ENCODE measurements around the gene SIPA1L3.
A peak's percentile ranks its signal among the peaks of the same experiment; 100 is the strongest.

The SIPA1L3 gene

GRCh38 chr19:38173291-38174041 is 266.5 kb downstream of the SIPA1L3 start:
- H3K4me2 ChIP-seq (ENCODE audit: low read length): no peak overlapping the region
- no peak overlapping the region for H3K56ac ChIP-seq (ENCODE audit: low read length)
- DNase-seq: no peak
- H3K4me3 ChIP-seq (ENCODE audit: low read length): no peak overlapping the region
- H4K8ac ChIP-seq (ENCODE audit: low read depth, low read length): no peak overlapping the region
- no peak overlapping the region for H3K9ac ChIP-seq (ENCODE audit: low read length)
- H3K79me2 ChIP-seq (ENCODE audit: control insufficient read depth, insufficient read depth, low read length): no peaks in the 10 kb centered on the region
- no peak overlapping the region for H3K18ac ChIP-seq (ENCODE audit: low read length)
- H3K36me3 ChIP-seq (ENCODE audit: control insufficient read depth, insufficient read depth, low read length): no peaks in the 10 kb centered on the region
- no peak overlapping the region for H2BK120ac ChIP-seq (ENCODE audit: low read depth, low read length)
- no peak overlapping the region for H3K23ac ChIP-seq (ENCODE audit: low read length)
- H2AK5ac ChIP-seq (ENCODE audit: low read length): no peak overlapping the region
- no CpG with 5 or more reads among the region's 22 CpGs for WGBS (ENCODE audit: extremely low coverage, insufficient coverage, low lambda C conversion rate)
- no peaks in the 10 kb centered on the region for H3K27me3 ChIP-seq (ENCODE audit: insufficient read depth, low read length, poor library complexity)
- no peaks in the 10 kb centered on the region for H3K79me1 ChIP-seq (ENCODE audit: low read length)
- H3K4me1 ChIP-seq (ENCODE audit: control insufficient read depth, low read depth, low read length): no peaks in the 10 kb centered on the region
- H2BK15ac ChIP-seq (replicated peaks; ENCODE audit: low read depth): no peak overlapping the region
- H4K5ac ChIP-seq (ENCODE audit: low read length): no peak overlapping the region
- no peak overlapping the region for H3K4ac ChIP-seq (ENCODE audit: low read depth, low read length)
- no peak overlapping the region for H3K27ac ChIP-seq (ENCODE audit: low read depth, low read length)
- no peak overlapping the region for H2BK5ac ChIP-seq (ENCODE audit: low read length)

- Histone ChIP-seq H2BK15ac (replicated peaks; ENCODE audit: low read depth) (no peak overlapping the region), H3K9ac (ENCODE audit: low read length) (no peak overlapping the region), H3K79me1 (ENCODE audit: low read length) (no peaks in the 10 kb centered on the region), H3K23ac (ENCODE audit: low read length) (no peak overlapping the region), H3K18ac (ENCODE audit: low read length) (no peak overlapping the region), H3K79me2 (ENCODE audit: control insufficient read depth, insufficient read depth, low read length) (no peaks in the 10 kb centered on the region), H4K5ac (ENCODE audit: low read length) (no peak overlapping the region), H2AK5ac (ENCODE audit: low read length) (no peak overlapping the region), H3K36me3 (ENCODE audit: control insufficient read depth, insufficient read depth, low read length) (no peaks in the 10 kb centered on the region), H3K4me3 (ENCODE audit: low read length) (no peak overlapping the region), H3K4me1 (ENCODE audit: control insufficient read depth, low read depth, low read length) (no peaks in the 10 kb centered on the region), H2BK120ac (ENCODE audit: low read depth, low read length) (no peak overlapping the region), H4K8ac (ENCODE audit: low read depth, low read length) (no peak overlapping the region), H3K4ac (ENCODE audit: low read depth, low read length) (no peak overlapping the region), H3K4me2 (ENCODE audit: low read length) (no peak overlapping the region), H3K27ac (ENCODE audit: low read depth, low read length) (no peak overlapping the region), H2BK5ac (ENCODE audit: low read length) (no peak overlapping the region), H3K56ac (ENCODE audit: low read length) (no peak overlapping the region), H3K27me3 (ENCODE audit: insufficient read depth, low read length, poor library complexity) (no peaks in the 10 kb centered on the region)
- no CpG with 5 or more reads among the region's 6 CpGs for WGBS (ENCODE audit: extremely low coverage, insufficient coverage, low lambda C conversion rate)
- DNase-seq: no peak
Observed at GRCh38 chr19:38175422-38175821, 268.4 kb downstream of the SIPA1L3 start.

- no peak for DNase-seq
Observed at GRCh38 chr19:38180071-38180470, 273.1 kb downstream of the SIPA1L3 start.

GRCh38 chr19:38182536-38183210 is 275.7 kb downstream of the SIPA1L3 start:
- Histone ChIP-seq H3K27me3 (ENCODE audit: insufficient read depth, low read length, poor library complexity) (no peaks in the 10 kb centered on the region), H2BK120ac (ENCODE audit: low read depth, low read length) (no peak overlapping the region), H3K23ac (ENCODE audit: low read length) (no peak overlapping the region), H2BK15ac (replicated peaks; ENCODE audit: low read depth) (no peak overlapping the region), H3K9ac (ENCODE audit: low read length) (no peak overlapping the region), H2AK5ac (ENCODE audit: low read length) (no peak overlapping the region), H3K79me1 (ENCODE audit: low read length) (no peaks in the 10 kb centered on the region), H3K18ac (ENCODE audit: low read length) (no peak overlapping the region), H3K4me3 (ENCODE audit: low read length) (no peak overlapping the region), H3K79me2 (ENCODE audit: control insufficient read depth, insufficient read depth, low read length) (no peaks in the 10 kb centered on the region), H3K56ac (ENCODE audit: low read length) (peak overlapping the region; percentile 17), H3K4me2 (ENCODE audit: low read length) (peak overlapping the region; percentile 4), H3K4me1 (ENCODE audit: control insufficient read depth, low read depth, low read length) (peaks cover 5% of the 10 kb centered on the region), H3K27ac (ENCODE audit: low read depth, low read length) (no peak overlapping the region), H3K4ac (ENCODE audit: low read depth, low read length) (no peak overlapping the region), H3K36me3 (ENCODE audit: control insufficient read depth, insufficient read depth, low read length) (no peaks in the 10 kb centered on the region), H2BK5ac (ENCODE audit: low read length) (no peak overlapping the region), H4K8ac (ENCODE audit: low read depth, low read length) (no peak overlapping the region), H4K5ac (ENCODE audit: low read length) (no peak overlapping the region)
- no CpG with 5 or more reads among the region's 21 CpGs for WGBS (ENCODE audit: extremely low coverage, insufficient coverage, low lambda C conversion rate)
- DNase-seq: no peak

More at GRCh38 chr19:38180071-38180470, 273.1 kb downstream of the SIPA1L3 start:
- WGBS (ENCODE audit: extremely low coverage, insufficient coverage, low lambda C conversion rate): no CpG with 5 or more reads among the region's 3 CpGs
- no peak overlapping the region for H4K8ac ChIP-seq (ENCODE audit: low read depth, low read length)
- no peak overlapping the region for H3K4me3 ChIP-seq (ENCODE audit: low read length)
- no peak overlapping the region for H3K4ac ChIP-seq (ENCODE audit: low read depth, low read length)
- no peak overlapping the region for H2BK5ac ChIP-seq (ENCODE audit: low read length)
- no peak overlapping the region for H2AK5ac ChIP-seq (ENCODE audit: low read length)
- peaks cover 5% of the 10 kb centered on the region for H3K4me1 ChIP-seq (ENCODE audit: control insufficient read depth, low read depth, low read length)
- H3K4me2 ChIP-seq (ENCODE audit: low read length): no peak overlapping the region
- H3K27ac ChIP-seq (ENCODE audit: low read depth, low read length): no peak overlapping the region
- no peak overlapping the region for H4K5ac ChIP-seq (ENCODE audit: low read length)
- no peak overlapping the region for H2BK120ac ChIP-seq (ENCODE audit: low read depth, low read length)
- no peak overlapping the region for H3K9ac ChIP-seq (ENCODE audit: low read length)
- no peak overlapping the region for H3K56ac ChIP-seq (ENCODE audit: low read length)
- no peaks in the 10 kb centered on the region for H3K79me1 ChIP-seq (ENCODE audit: low read length)
- no peak overlapping the region for H3K18ac ChIP-seq (ENCODE audit: low read length)
- H3K79me2 ChIP-seq (ENCODE audit: control insufficient read depth, insufficient read depth, low read length): no peaks in the 10 kb centered on the region
- no peak overlapping the region for H2BK15ac ChIP-seq (replicated peaks; ENCODE audit: low read depth)
- H3K23ac ChIP-seq (ENCODE audit: low read length): no peak overlapping the region
- no peaks in the 10 kb centered on the region for H3K27me3 ChIP-seq (ENCODE audit: insufficient read depth, low read length, poor library complexity)
- H3K36me3 ChIP-seq (ENCODE audit: control insufficient read depth, insufficient read depth, low read length): no peaks in the 10 kb centered on the region

- no peak overlapping the region for H2BK120ac ChIP-seq (ENCODE audit: low read depth, low read length)
- no peak overlapping the region for H3K23ac ChIP-seq (ENCODE audit: low read length)
- peak overlapping the region; percentile 46 for H3K9ac ChIP-seq (ENCODE audit: low read length)
- peak; percentile 68 for DNase-seq
- no peak overlapping the region for H4K8ac ChIP-seq (ENCODE audit: low read depth, low read length)
- H3K27ac ChIP-seq (ENCODE audit: low read depth, low read length): no peak overlapping the region
- H3K4ac ChIP-seq (ENCODE audit: low read depth, low read length): no peak overlapping the region
- no peak overlapping the region for H4K5ac ChIP-seq (ENCODE audit: low read length)
- H3K4me2 ChIP-seq (ENCODE audit: low read length): peak overlapping the region; percentile 86
- no peak overlapping the region for H2AK5ac ChIP-seq (ENCODE audit: low read length)
- H3K56ac ChIP-seq (ENCODE audit: low read length): peak overlapping the region; percentile 69
- no peak overlapping the region for H2BK5ac ChIP-seq (ENCODE audit: low read length)
- no peaks in the 10 kb centered on the region for H3K79me1 ChIP-seq (ENCODE audit: low read length)
- H3K27me3 ChIP-seq (ENCODE audit: insufficient read depth, low read length, poor library complexity): no peaks in the 10 kb centered on the region
- no peaks in the 10 kb centered on the region for H3K79me2 ChIP-seq (ENCODE audit: control insufficient read depth, insufficient read depth, low read length)
- peaks cover 5% of the 10 kb centered on the region for H3K4me1 ChIP-seq (ENCODE audit: control insufficient read depth, low read depth, low read length)
- H3K36me3 ChIP-seq (ENCODE audit: control insufficient read depth, insufficient read depth, low read length): no peaks in the 10 kb centered on the region
- WGBS (ENCODE audit: extremely low coverage, insufficient coverage, low lambda C conversion rate): no CpG with 5 or more reads among the region's 30 CpGs
- no peak overlapping the region for H2BK15ac ChIP-seq (replicated peaks; ENCODE audit: low read depth)
- H3K4me3 ChIP-seq (ENCODE audit: low read length): peak overlapping the region; percentile 11
- H3K18ac ChIP-seq (ENCODE audit: low read length): no peak overlapping the region
Observed at GRCh38 chr19:38183251-38183897, 276.4 kb downstream of the SIPA1L3 start.

All from mesendoderm (in vitro differentiated cells).